DMS 273 (cell line): ENCODE results near the gene PIK3C2A.
"Not testable (repeated sequence)": the region's sequence is repeated elsewhere in the genome, so short reads cannot be mapped to it uniquely, and the experiment has no call there.

Experiments used
- DNase-seq: peaks from one replicate; lab custom pipeline; 2025; ENCODE audit not compliant: unreplicated experiment; lab: John Stamatoyannopoulos, UW

PIK3C2A gene

GRCh38 chr11:17207317-17208256, at the start of gene PIK3C2A:
Gene PIK3C2A, minus strand, starts transcription at chr11:17207986. Its CDS starts 38,245 bp downstream, at chr11:17169741.
- peak; percentile 96 for DNase-seq

DNA sequence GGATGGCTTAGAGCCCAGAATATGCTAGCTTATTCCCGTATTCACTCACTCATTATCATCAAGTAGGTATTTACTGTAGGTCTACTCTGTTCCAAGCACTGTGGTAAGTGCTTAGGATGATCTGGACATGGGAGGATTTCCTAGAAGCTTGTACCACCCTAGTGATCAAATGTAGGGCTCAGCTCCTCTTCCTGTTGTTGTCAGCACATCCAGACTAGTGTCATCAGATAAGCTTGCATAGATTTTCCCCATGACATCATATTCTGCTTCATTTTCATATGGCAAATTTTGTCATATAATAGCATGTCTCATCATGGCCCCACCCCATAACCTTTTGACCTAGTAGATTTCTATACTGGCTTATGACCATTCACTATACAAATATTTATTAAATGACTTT, 49.4 kb upstream of the PIK3C2A start:
- no peak for DNase-seq

GRCh38 chr11:17256512-17256911, 48.7 kb upstream of the PIK3C2A start:
- DNase-seq: no peak

- DNase-seq: no peak
Observed at GRCh38 chr11:17252704-17253103, 44.9 kb upstream of the PIK3C2A start.

DNA sequence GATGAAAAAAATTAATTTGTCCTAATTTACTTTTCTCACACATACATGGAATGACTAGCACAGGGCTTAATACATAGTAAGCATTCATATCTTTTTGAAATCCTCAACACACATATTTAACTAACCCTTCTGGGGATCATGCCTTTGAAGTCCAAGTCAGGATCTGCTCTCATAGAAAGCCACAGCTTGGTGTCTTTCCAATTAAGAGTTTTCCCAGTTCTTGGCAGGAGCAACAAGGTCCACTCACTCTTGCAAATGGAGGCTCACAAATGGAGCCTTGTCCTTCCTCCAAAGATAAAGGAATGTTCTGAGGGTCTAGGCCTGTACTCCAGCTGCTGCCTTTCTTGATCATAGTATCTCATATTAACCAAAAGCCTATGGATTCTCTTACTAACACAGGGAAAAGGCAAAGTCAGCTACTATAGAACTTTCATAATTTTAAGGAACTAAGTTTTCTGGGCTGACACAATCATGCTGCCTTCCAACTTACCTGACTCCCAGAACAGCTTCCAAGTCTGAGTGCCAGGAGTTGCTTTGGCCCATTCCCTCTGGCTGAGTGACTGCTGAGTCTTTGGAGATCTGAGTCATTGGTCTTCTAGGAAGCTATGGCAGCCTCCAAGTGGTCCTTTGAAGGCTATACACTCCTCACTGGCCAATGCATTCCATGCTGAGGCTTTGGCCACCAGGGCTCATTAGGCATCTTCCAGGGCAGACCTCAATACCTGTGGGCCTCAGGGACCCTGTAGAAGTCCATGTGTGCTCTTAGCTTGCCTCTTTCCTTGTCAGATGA, 43.0 kb upstream of the PIK3C2A start:
- DNase-seq: no peak

DNA sequence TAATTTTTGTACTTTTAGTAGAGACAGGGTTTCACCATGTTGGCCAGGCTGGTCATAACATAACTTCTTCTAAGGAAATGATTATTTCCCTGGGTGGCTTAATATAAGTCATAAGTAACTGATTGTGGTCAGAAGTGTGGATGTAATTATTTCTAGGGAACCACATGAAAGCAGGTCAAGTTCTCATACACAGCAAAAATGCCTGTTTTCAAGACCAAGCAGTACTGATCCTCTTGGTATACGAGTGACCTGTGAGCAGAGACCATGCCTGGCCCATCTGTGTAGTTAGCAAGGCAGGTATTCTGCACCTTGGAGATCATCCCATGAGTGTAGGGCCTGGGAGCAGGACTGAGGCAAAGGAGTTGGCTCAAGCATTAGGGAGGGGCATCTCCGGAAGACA, 36.3 kb upstream of the PIK3C2A start:
- DNase-seq: no peak

DNA sequence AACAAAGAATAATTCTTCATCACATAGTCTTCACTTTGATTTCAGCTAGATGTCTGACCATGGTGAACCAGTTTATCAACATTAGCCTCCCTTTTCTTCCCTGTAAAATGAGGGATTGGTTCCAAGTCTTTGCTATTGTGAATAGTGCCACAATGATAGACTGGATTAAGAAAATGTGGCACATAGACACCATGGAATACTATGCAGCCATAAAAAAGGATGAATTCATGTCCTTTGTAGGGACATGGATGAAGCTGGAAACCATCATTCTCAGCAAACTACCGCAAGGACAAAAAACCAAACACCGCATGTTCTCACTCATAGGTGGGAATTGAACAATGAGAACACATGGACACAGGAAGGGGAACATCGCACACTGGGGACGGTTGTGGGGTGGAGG, 35.2 kb upstream of the PIK3C2A start:
- not testable (repeated sequence) for DNase-seq

- no peak for DNase-seq
Observed at GRCh38 chr11:17240780-17241179, 33.0 kb upstream of the PIK3C2A start.

GRCh38 chr11:17239927-17240326, 32.1 kb upstream of the PIK3C2A start:
- not testable (repeated sequence) for DNase-seq

DNA sequence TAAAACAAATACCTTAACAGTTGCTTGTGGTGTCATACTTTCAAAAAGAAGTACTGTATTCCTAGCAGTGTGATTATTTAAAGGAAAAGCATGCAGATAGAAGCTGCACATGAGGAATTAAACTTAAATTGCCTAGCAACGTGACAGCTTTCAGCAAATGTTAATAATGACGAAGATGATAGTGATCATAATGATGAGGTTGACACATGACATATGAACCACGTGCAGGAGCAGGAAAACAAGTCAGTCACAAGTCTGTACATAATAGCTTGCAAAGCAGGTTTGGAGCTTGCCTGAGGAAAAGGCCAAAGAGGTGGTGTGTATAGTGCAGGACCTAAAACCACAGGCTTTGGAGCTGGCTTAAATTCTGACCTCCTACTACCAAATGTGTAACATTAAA, 30.6 kb upstream of the PIK3C2A start:
- DNase-seq: no peak

GRCh38 chr11:17233101-17233500, 25.3 kb upstream of the PIK3C2A start:
- no peak for DNase-seq

DNA sequence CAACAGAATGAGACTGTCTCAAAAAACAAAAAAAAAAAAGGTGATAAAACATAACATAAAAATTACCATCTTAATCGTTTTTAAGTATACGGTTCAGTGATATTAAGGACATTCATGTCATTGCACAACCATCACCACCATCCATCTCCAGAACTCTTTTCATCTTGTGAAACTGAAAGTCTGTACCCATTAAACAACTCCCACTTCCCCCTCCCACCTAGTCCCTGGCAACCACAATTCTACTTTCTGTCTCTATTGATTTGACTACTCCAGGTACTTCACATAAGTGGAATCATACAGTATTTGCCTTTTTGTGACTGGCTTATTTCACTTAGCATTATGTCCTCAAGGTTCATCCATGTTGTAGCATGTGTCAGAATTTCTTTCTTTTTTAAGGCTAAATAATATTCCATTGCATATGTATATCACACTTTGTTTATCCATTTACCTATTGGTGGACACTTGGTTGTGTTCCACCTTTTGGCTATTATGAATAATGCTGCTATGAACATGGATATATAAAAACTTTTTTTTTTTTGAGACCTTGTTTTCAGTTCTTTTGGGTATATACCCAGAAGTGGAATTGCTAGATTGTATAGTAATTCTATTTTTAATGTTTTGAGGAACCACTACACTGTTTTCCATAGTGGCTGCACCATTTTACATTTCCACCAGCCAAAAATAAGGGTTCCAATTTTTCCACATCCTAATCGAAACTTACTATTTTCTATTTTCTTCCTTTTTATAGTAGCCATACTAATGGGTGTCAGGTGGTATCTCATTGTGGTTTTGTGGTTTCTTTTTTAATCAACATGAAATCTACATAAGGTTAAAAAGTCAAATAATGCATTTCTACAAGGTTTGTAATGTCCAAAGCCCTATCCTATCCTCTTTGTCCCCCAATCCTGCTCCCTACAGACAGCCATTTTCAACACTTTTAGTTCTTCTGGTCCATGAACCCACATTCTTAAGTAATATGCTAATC, 23.4 kb upstream of the PIK3C2A start:
- no peak for DNase-seq

- no peak for DNase-seq
Observed at GRCh38 chr11:17229481-17230152, 21.8 kb upstream of the PIK3C2A start.

- not testable (repeated sequence) for DNase-seq
Observed at GRCh38 chr11:17228186-17228925, 20.6 kb upstream of the PIK3C2A start.

- no peak for DNase-seq
Observed at GRCh38 chr11:17224727-17225126, 16.9 kb upstream of the PIK3C2A start.

DNA sequence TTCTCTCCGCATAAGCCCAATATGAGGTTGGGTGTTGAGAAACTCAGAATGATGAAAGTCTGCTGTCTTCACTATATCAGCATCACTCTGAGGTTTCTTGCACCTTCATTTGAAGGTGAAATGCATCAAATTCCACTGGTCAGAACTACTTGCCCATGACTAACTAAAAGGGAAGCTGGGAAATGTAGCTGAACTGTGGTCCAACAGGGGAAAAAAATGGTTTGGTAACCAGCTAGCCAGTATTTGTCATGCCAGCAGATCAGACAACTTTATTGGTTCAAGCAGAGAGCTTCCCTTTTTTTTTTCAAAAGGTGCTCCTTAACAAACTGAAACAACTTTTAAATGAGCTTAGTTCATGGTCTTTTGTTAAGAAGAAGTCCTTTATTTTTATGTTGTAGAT, 14.2 kb upstream of the PIK3C2A start:
- no peak for DNase-seq

GRCh38 chr11:17219016-17219415, 11.2 kb upstream of the PIK3C2A start:
- no peak for DNase-seq

- no peak for DNase-seq
Observed at GRCh38 chr11:17218403-17218802, 10.6 kb upstream of the PIK3C2A start.

DNA sequence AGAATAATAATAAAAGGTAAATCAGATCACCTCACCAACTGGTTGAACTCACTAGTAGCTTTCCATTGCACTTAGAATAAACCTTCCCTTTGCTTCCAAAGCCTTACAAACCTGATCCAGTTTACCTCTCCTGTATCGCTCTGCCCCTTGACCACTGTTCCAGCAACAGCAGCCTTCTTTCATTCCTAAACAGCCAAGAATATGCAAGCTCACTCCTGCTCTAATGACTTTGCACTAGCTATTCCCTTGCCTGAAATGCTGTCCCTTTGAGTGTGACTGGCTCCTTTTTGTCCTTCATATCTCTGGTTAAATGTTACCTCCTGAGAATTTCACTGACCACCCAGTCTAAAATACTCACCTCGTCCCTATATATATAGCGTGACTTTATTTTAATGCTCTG, 9.6 kb upstream of the PIK3C2A start:
- no peak for DNase-seq

GRCh38 chr11:17214338-17214737, 6.6 kb upstream of the PIK3C2A start:
- no peak for DNase-seq
